NCI-H1417 (cell line): ENCODE results near the gene IPCEF1.

Source experiments
- DNase-seq, 3 experiments: peaks; one replicate each; lab custom pipeline; 2025; lab: John Stamatoyannopoulos, UW

The IPCEF1 gene

GRCh38 chr6:154161689-154162088, 194.9 kb downstream of the IPCEF1 start:
- DNase-seq = no peak

- no peak for DNase-seq
Measured at GRCh38 chr6:154159126-154159525, 197.5 kb downstream of the IPCEF1 start.

- no peak for DNase-seq
Measured at GRCh38 chr6:154157706-154158105, 198.9 kb downstream of the IPCEF1 start.

GRCh38 chr6:154157082-154157481, 199.5 kb downstream of the IPCEF1 start:
- DNase-seq = no peak

GRCh38 chr6:154156135-154156896, 200.3 kb downstream of the IPCEF1 start:
- DNase-seq = peak; percentile 38 to 70 (median 44)

- peak; percentile 49 to 88 (median 61) for DNase-seq
Measured at GRCh38 chr6:154154389-154154967, 202.1 kb downstream of the IPCEF1 start.

- DNase-seq = no peak
Measured at GRCh38 chr6:154143753-154144152, 212.8 kb downstream of the IPCEF1 start.

- DNase-seq = no peak
Measured at GRCh38 chr6:154140743-154141142, 215.9 kb downstream of the IPCEF1 start.

- DNase-seq = peak in 1 of 3 experiments; percentile 44
Measured at GRCh38 chr6:154139892-154140291, 216.7 kb downstream of the IPCEF1 start.

GRCh38 chr6:154138793-154139192, 217.8 kb downstream of the IPCEF1 start:
- DNase-seq = no peak

GRCh38 chr6:154134471-154135147, 222.0 kb downstream of the IPCEF1 start:
- DNase-seq = no peak

- peak in 2 of 3 experiments; percentile 72 to 93 for DNase-seq
Measured at GRCh38 chr6:154127657-154128056, 228.9 kb downstream of the IPCEF1 start.

GRCh38 chr6:154125421-154125820, 231.2 kb downstream of the IPCEF1 start:
- no peak for DNase-seq

- DNase-seq = no peak
Measured at GRCh38 chr6:154123155-154123956, 233.2 kb downstream of the IPCEF1 start.

- no peak for DNase-seq
Measured at GRCh38 chr6:154122195-154122925, 234.2 kb downstream of the IPCEF1 start.

GRCh38 chr6:154117485-154117884, 239.1 kb downstream of the IPCEF1 start:
- no peak for DNase-seq

- no peak for DNase-seq
Measured at GRCh38 chr6:154113392-154113791, 243.2 kb downstream of the IPCEF1 start.

GRCh38 chr6:154112181-154112809, 244.3 kb downstream of the IPCEF1 start:
- no peak for DNase-seq

GRCh38 chr6:154111025-154111424, 245.6 kb downstream of the IPCEF1 start:
- no peak for DNase-seq

GRCh38 chr6:154106251-154106650, 250.4 kb downstream of the IPCEF1 start:
- DNase-seq = no peak
